Measurements from ENCODE around the gene ANKRD65.
A peak's percentile ranks its signal among the peaks of the same experiment; 100 is the strongest.

The ANKRD65 gene

DNA sequence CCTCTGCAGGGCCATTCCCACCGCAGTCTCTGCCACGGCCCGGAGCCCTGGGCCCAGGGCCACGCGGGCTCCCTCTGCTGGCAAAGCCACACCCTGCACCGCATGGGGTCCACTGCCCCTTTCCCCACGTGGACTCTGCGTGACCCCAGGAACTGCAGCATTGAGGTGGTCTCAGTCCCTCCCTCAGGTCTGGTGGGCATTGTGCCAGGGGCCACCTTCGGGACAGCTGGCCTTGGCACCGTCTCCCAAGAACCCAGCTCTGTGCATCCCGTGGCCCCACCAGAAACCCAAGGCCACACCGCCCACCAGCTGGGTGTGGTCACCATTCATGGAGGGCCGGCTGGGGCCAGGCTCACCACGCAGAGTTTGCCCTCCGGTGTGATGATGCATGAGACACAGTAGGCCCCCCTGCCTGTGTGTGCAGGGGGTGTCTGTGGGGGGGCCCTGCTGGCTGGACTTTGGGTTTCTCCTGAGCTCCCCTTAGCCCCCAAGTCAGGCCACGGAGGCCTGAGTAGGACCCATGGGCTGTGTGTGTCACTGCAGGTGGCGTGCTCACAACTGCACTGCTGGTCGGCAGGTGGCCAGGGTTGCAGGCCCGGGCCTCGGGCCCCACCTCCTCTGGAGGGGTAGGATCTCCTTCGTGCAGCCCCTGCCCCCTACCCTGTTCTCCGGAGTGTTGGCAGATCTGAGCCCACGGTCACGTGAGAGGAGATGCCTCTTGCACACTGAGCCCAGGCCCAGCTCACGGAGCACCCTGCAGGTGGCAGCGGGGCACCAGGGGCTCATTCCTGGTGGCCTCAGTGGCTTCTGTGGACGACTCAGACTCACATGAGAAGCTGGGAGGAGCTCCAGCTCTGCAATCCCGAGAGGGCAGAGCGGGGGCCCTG, 20.2 kb upstream of the ANKRD65 start:
- no peak for DNase-seq (ENCODE audit: low spot score)

GRCh38 chr1:1440262-1441001, 19.4 kb upstream of the ANKRD65 start:
- DNase-seq (ENCODE audit: low spot score), result no peak

GRCh38 chr1:1439546-1440261, 18.6 kb upstream of the ANKRD65 start:
- no peak for DNase-seq (ENCODE audit: low spot score)

DNA sequence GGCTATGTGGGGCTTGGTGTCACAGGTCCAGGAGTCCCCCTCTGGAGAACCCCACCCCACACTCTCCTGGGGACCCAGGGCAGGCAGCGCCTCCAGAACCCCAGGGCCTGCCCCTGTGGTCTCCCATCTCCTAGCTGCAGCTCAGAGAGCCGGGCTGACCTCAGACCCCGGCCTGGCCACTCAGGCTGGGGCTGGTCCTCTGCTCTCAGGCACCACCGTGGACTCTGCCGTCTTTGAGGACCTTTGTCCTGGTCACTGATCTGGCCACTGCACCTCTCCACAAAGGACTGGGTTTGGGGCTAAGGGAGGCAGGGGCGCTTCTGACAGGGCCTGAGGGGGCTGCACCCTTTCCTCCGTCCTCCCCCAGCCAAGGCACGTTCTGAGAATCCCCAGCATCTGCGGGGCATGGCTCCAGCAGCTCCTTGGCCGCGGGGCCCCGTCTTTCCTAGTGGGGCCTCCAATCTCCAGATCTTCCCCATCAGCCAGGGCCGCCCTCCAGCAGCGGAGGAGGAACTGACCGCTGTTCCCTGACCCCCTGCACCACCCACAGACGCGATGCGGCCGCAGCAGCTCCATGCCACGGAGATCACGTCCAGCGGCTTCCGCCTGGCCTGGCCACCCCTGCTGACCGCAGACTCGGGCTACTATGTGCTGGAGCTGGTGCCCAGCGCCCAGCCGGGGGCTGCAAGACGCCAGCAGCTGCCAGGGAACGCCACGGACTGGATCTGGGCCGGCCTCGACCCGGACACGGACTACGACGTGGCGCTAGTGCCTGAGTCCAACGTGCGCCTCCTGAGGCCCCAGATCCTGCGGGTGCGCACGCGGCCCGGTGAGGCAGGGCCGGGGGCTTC, 17.7 kb upstream of the ANKRD65 start:
- DNase-seq (ENCODE audit: low spot score), result no peak

- no peak for DNase-seq (ENCODE audit: low spot score)
Observed at GRCh38 chr1:1437904-1438376, 16.9 kb upstream of the ANKRD65 start.

- DNase-seq (ENCODE audit: low spot score), result no peak
Observed at GRCh38 chr1:1437033-1437903, 16.2 kb upstream of the ANKRD65 start.

GRCh38 chr1:1436630-1437032, 15.6 kb upstream of the ANKRD65 start:
- DNase-seq (ENCODE audit: low spot score), result no peak

DNA sequence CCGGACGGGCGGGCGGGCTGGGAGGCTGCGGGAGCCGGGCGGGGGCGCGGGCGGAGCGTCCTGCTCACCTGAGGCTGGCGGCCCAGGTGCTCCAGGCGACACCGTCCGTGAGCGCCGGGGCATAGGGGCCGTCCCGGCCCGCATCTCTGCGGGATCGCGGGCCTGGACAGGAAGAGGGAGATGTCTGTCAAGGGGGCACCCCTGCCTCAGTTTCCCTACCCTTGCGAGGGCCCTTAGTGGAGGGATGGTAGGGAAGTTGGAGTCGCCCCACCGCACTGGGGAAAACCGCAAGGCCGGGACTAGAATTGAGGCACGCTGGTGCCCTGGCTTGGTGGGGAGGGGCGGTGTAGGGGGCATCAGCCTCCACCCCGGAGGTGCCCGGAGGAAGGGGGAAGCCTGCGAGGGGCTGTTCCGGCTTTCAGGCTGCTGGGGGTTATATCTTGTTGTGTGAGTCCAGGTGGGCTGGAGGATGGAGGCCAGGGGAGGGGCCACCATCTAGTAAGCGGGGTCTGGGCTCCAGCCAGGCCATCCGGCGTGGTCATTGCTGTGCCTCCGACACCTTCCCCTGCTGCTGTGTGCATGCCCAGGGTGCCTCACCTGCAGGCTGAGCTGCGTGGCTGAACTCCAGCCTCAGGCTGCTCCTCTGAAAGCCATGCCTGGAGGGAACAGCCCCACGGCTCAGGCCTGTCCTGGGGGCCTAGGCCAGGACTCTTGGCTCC, 15.0 kb upstream of the ANKRD65 start:
- no peak for DNase-seq (ENCODE audit: low spot score)

DNA sequence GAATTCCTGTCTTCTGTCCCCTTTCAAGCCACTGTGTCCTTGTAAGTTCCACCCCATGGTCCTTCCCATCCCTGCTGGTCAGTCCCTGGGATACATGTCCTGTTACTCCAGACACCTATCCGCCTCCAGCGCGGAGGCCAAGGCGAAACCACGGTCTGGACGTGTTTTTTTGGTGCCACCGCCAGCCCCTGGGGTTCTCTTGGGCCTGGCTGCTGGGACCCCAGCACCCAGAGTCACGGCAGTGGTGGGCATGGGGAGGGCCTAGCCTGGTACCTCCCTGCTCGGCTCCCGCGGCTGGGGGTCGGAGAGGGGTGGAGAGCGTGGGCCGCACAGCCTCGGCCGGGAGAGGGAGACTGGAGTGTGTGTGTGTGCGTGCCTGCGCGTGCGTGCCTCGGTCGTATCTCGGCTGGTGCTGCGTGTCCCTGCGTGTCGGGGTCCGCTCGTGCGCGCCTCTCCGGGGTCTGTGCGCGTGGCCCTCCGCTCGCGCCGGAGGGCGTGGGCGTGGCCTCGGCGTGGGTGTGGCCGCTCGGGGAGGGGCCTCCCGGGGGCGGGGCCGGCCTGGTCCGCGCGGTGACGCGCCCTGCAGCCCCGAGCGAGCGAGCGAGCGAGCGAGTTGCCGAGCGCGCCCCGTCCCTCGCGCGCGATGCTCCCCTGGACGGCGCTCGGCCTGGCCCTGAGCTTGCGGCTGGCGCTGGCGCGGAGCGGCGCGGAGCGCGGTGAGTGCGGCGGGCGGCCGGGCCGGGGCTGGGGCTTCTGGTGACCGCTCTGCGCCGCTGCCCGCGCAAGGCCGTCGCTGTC, 14.2 kb upstream of the ANKRD65 start, which contains the start of gene VWA1:
TSS of gene VWA1 (plus strand) at position 585 of the 798 bp plus-strand sequence. CDS start at position 644, 59 bp downstream.
- no peak for DNase-seq (ENCODE audit: low spot score)

DNA sequence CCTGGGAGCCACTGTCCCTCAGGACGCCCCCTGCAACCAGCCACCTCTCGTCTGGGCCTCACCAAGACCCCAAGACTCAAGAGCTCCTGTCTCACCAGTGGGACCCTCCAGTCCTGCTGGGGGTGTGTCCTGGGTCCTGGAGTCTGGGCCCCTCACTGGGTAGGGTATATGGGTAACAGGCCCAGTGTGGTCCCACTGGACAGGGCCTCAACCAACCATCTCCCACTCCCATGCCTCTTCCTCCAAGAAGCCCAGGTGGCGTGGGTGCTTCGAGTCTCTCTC, 13.7 kb upstream of the ANKRD65 start:
- no peak for DNase-seq (ENCODE audit: low spot score)

DNA sequence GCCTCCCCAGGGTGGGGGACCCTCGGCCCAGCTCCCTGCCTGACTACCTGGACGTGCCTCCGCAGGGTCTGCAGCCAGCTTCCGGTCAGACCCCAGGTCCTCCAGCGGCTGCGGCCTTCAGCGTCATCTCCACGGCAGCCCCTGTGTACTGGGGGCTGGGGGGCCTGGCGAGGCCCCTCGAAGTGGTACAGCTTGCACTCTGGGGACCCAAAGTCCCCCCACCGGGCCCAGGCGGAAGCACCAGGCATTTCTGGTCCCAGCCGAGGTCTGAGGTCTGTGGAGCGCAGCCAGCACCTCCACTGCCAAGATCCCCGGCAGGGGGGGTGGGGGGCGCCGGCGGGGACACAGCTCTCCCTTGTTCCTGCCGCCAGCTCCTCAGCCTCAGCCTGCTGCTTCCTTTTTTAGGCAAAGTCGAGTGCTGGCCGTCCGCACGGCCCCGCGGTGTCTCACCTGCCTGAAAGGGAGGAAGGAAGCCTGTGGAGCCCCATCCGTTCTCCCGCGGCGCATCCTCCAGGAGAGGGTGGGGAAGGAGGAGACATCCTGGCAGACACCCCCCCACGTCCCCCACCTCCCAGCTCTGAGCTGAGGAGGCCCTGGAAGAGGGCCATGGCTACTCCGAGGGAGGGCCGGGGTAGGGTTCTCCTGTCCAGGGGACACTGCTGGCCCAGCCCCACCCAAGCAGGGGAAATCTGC, 13.2 kb upstream of the ANKRD65 start:
- DNase-seq (ENCODE audit: low spot score), result no peak

DNA sequence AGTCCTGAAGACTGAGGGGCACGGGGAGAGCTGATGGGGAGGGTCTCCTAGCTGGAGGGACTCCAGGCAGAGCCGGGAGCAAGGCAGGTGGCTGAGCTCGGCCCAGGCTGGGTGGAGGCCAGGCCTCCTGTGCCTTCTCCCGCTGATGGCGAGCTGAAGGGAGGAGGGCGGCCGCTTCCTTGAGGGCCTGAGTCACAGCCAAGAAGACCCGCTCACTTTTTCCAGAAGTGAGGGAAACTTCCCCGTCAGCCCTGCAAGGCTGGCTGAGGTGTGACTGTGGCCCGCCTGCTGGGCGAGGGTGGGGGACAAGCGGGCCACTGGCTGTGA, 12.7 kb upstream of the ANKRD65 start:
- no peak for DNase-seq (ENCODE audit: low spot score)

DNA sequence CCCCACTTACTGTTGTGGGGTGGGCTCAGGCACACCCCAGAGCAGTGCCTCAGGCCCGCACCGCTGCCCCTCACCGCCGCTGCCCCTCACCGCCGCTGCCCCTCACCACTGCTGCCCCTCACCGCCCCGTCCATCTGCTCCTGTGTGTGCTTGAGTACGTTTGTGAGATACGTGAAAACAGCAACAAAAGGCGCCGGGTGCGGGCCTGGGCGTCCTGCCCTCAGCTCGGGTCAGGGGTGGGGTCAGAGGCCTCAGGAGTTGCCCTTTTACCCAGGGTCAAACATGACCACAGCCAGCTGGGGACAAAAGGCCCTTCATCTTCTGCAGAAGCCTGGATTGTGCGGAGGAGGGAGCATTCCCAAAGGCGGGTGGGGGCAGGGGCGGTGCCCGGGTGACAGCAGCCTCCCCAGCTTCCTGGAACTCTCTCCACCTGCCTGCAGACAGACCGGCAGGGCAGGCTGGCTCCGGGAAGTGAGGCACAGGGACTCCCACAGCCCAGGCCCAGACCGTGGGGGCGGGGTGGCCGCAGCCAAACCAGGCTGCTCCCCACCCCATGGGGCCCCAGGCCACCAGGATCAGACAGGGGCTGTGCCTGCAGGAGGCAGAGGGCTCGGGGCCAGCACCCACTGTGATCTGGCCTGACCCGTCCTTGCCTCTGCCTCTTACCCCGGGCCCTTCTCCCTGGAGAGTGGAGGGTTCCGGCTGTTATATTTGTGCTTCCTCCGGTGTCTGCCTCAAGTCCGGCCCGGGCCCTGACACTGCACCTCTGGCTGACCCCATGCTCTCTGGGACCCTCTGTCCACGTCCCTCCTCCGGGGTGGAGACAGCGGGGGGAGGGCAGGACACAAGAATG, 12.1 kb upstream of the ANKRD65 start:
- no peak for DNase-seq (ENCODE audit: low spot score)

- no peak for DNase-seq (ENCODE audit: low spot score)
Observed at GRCh38 chr1:1432274-1432950, 11.3 kb upstream of the ANKRD65 start.

DNA sequence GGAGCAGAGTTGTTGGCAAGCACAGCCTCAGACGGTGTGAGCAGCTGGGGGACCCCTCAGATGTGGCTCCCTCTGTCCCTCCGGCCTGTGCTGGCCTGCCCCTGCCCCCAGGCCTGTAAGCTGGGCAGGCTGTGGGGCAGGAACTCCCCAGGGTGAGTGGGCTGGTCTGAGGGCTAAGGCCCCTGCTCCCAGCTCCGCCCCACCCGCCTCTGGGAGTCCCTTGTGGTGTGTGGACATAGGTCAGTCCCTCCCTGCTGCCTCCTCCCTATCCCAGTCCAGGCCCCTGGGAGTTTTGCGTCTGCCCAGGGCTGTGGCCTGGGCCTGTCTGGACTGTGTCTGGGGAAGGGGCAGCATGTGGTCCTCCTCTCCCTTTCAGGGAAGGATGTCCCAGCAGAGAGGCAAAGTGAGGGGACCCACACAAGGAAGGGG, 10.8 kb upstream of the ANKRD65 start:
- DNase-seq (ENCODE audit: low spot score), result peak; percentile 66

GRCh38 chr1:1430992-1431844, 10.1 kb upstream of the ANKRD65 start:
- DNase-seq (ENCODE audit: low spot score), result no peak

Data from cerebellar cortex (tissue), 1 donor.